Fibroblast of skin of abdomen (primary cell): ENCODE measurements around the gene CNTFR.
"Not testable (repeated sequence)": the region's sequence is repeated elsewhere in the genome, so short reads cannot be mapped to it uniquely, and the experiment has no call there.

Experiments
- DNase-seq: peaks from one replicate; pipeline ENCODE4 v3.0.0-alpha.2; 2013

The CNTFR gene

GRCh38 chr9:34553511-34554021, 36.0 kb downstream of the CNTFR start:
- DNase-seq, result no peak

GRCh38 chr9:34552986-34553385, 36.5 kb downstream of the CNTFR start:
- DNase-seq, result no peak

GRCh38 chr9:34552606-34552981, 36.9 kb downstream of the CNTFR start:
- DNase-seq, result no peak

GRCh38 chr9:34551751-34552605, 37.5 kb downstream of the CNTFR start:
- DNase-seq, result no peak

- DNase-seq, result no peak
Measured at GRCh38 chr9:34550681-34551270, 38.7 kb downstream of the CNTFR start.

GRCh38 chr9:34550016-34550680, 39.4 kb downstream of the CNTFR start:
- DNase-seq, result no peak

- no peak for DNase-seq
Measured at GRCh38 chr9:34549407-34549732, 40.2 kb downstream of the CNTFR start.

GRCh38 chr9:34547960-34548611, 41.4 kb downstream of the CNTFR start:
- DNase-seq, result peak; percentile 57

GRCh38 chr9:34546834-34547827, 42.4 kb downstream of the CNTFR start:
- DNase-seq, result peak; percentile 66

GRCh38 chr9:34546102-34546833, 43.3 kb downstream of the CNTFR start:
- DNase-seq, result no peak

- DNase-seq, result no peak
Measured at GRCh38 chr9:34545497-34545896, 44.0 kb downstream of the CNTFR start.

GRCh38 chr9:34544035-34544434, 45.5 kb downstream of the CNTFR start:
- no peak for DNase-seq

GRCh38 chr9:34541540-34541939, 48.0 kb downstream of the CNTFR start:
- no peak for DNase-seq

- peak; percentile 40 for DNase-seq
Measured at GRCh38 chr9:34540827-34541226, 48.7 kb downstream of the CNTFR start.

- DNase-seq, result no peak
Measured at GRCh38 chr9:34536685-34537084, 52.8 kb downstream of the CNTFR start.

- not testable (repeated sequence) for DNase-seq
Measured at GRCh38 chr9:34532041-34532440, 57.5 kb downstream of the CNTFR start.

- DNase-seq, result no peak
Measured at GRCh38 chr9:34526026-34526425, 63.5 kb downstream of the CNTFR start.

- DNase-seq, result no peak
Measured at GRCh38 chr9:34524349-34524748, 65.2 kb downstream of the CNTFR start.

GRCh38 chr9:34522971-34523797, 66.3 kb downstream of the CNTFR start, which contains the start of gene ENHO:
Gene ENHO, minus strand, starts transcription at chr9:34522990. Its CDS starts 1,295 bp downstream, at chr9:34521695.
- DNase-seq, result peak; percentile 85
